GM18868 (cell line): Measurements from ENCODE around the gene RAD51AP2.

Experiments used
- ATAC-seq: cut with Tn5 transposase; IDR thresholded peaks from one replicate; pipeline ENCODE4 v1.9.1; 2021; ENCODE audit warnings: mild to moderate bottlenecking, moderate library complexity; ENCODE audit not compliant: unreplicated experiment

Gene RAD51AP2

GRCh38 chr2:17470855-17471641, 47.2 kb downstream of the RAD51AP2 start:
- no peak for ATAC-seq

- ATAC-seq, result no peak
Measured at GRCh38 chr2:17461087-17461475, 57.2 kb downstream of the RAD51AP2 start.
